Superior temporal gyrus (tissue), 1 donor: Measurements from ENCODE around the gene MAP2K5.

Experiments
- DNase-seq: peaks from one replicate; pipeline ENCODE4 v3.0.0-alpha.2; 2016; ENCODE audit errors: extremely low spot score

The MAP2K5 gene

DNA sequence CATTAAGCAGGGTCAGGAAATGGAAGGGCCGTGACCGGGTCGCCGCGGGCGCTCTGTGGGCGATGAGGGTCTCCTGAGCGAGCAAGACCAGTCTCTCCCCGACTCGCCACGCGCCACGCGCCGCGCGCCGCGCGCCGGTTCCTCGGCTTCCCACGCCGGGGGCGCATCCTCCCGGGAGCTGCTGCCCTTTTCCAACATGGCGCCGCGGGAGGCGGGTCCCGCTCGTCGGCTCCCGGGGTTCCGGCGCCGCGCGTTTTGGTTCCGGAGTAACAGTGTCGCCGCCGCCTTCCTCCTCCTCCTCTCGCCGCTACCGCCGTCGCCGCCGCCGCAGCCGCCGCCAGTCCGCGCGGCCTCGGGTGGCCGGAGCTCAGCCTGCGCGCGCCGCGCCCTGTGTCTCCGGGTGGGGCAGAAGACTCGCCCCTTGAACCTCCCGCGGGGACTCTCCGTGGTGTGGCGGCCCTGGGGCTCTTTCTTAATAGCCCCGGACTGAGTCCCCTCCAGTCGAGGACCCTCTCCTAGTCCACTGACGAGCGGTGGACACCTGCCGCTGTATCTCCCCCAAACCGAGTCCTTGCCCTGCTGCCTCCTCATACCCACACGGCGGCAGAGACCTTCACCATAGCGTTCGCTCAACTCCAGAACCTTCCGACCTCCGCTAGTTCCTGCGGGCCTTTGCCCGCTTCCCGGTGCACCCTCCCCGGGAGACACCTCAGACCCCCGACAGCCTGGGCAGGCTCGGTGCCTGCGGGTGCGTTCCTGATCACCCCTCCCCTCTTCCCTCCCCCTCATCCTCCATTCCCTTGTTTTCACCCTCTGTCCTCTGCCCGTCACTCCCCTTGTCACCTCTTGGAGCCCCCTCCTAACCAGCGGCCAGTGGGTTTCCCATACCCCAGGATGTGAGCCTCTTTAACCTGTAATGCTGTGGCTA lies at the start of gene MAP2K5:
Gene MAP2K5, plus strand, starts transcription at position 284 of the 928 bp plus-strand sequence. Its CDS starts 633 bp downstream, at position 917.
- peak; percentile 87 for DNase-seq

DNA sequence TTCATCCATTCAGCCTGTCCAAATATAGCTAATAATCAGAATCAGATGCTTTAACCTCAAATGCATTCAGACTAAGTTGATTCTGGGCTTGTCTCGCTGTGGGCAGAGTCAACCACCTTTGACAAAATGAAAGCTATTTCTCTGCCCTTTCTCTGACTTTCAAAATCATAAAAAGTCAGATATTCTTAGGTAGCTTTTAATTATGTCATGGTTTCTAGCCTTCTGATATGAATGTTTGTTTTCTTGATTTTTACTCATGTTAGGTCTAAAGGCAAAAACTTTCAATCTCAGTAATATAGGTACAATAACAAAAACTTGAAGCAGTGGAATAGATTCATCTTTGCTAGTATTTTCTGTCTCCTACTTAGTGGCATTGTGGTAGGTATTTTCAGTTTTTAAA lies 46.9 kb upstream of the MAP2K5 start:
- DNase-seq, result no peak

DNA sequence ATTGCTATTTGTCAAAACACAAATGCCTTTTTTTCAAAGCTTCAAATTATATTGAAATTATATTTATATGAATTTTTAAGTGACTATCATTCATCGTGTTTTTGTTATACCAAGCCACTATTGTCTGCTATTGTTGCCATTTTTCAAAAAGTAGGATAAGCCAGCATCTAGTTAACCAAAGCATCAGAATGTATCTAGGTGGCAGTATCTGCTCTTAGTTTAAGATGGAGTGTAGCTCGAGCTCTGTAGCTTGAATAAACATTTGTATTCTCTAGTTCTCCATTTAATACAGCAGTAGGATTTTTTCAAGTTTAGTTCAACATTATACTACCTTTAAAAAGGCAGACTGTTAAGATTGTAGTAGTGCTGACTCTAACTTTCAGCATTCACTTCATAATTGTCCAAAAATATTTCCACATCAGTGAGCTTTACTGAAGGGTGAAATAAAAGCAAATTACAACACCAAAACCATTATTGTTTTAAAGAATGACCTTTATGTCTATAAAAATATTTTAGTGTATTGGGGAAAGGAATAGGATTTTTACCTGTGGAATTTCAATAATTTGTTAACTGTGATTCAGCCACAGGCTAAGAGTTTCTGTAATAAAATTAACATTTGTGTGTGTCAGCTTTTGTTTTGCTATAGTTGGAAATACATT lies 41.2 kb upstream of the MAP2K5 start:
- peak; percentile 78 for DNase-seq

DNA sequence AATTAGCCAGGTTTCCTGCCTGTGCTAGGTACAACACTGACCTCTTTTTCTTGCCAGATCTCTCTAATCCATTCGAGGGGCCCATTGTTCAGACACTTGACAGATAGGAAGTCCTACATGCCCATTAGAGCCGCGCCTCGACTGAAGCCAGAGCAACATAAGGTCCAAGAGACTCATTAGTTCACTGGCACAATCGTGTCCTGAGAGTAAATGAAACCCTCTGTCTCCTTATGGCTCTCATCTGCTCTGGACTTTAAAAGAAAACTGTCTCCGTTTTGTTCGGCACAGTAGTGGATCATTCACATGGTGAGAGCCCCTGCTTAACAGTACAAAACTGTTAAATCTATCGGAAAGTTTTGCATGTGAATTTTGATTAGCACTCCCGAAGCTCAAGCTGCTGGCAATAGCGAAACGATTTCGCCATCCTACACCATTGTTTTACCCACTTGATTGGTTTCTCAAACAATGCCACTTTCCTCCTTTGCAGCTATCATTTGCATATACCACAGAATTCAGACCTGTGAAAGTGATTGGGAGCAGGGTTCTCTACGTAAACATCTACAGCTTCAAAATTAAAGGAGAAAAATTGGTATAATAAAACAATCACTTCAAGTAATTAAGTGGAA lies 40.6 kb upstream of the MAP2K5 start:
- DNase-seq, result no peak

DNA sequence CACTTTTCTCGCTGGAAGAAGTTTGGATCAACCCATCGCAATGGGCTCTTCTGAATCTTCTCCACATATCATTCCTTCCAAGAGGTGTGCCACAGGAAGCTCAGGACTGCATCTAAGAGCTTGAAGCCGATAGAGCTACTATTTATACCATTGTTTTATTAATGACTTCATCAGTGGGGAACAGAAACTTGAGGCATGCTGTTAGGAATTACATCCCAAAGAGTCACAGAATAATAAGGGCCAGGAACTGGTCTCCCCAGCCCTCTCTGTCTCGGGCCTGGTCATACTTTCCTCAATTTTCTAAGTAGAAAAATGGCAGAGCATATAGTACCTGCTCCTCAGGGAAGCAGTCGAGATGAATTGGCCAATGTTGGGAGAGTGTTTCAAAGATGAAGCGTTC lies 38.4 kb upstream of the MAP2K5 start:
- no peak for DNase-seq

DNA sequence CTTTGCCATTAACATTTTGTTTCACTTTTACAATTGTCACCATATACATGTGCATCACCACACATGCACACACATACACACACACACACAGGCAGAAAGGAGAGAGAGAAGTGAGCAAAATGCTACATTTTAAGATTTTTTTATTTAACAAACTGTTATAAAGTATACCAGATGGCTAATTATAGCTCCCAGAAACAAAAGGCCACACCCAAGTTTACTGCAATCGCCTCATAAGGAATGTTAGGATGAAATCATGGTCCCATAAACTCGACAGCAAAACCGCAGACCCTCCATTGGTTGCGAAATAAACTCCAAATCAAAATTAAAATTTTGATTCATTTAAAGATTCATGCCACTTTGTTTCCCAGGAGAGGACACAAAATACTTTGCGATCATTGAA lies 37.7 kb upstream of the MAP2K5 start:
- no peak for DNase-seq

DNA sequence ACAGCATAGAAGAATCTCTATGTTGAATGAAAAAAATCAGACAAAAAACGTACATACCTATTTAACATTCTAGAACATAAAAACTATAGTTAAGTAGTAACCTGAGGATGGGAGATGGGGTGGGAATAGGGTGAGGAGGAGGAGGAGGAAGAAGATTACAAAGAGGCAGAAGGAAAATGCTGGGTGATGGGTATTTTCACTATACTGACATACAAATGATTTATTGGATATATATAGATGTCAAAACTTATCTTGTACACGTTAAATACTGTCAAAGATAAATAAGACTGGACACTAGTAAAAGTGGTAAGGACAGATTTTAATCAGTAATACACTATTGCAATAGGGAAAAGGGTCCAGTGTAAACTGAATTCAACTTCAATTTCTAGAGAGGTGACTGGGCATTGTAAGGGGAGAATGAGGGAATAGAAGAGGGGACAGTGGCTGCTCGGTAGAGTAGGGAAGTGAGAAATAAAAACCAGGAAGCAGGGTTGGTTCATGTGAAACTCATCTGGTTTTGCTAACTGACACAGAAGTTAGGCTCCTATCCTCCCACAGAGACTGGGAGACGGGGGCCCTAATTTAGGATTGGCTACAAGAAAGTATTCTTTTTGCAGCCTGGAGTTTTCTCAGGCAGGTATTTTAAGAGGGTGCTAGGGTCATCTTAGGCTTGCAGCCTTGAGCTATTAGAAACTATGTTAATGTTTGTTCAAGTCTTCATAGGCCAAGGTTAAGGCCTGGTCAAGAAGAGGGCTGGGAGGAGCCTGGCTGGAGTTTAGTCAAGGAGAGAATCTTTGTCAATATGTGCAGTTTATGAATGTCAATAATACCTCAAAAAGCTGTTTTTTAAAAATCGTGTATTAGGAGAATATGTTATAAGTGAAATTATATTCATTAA lies 36.6 kb upstream of the MAP2K5 start:
- no peak for DNase-seq

DNA sequence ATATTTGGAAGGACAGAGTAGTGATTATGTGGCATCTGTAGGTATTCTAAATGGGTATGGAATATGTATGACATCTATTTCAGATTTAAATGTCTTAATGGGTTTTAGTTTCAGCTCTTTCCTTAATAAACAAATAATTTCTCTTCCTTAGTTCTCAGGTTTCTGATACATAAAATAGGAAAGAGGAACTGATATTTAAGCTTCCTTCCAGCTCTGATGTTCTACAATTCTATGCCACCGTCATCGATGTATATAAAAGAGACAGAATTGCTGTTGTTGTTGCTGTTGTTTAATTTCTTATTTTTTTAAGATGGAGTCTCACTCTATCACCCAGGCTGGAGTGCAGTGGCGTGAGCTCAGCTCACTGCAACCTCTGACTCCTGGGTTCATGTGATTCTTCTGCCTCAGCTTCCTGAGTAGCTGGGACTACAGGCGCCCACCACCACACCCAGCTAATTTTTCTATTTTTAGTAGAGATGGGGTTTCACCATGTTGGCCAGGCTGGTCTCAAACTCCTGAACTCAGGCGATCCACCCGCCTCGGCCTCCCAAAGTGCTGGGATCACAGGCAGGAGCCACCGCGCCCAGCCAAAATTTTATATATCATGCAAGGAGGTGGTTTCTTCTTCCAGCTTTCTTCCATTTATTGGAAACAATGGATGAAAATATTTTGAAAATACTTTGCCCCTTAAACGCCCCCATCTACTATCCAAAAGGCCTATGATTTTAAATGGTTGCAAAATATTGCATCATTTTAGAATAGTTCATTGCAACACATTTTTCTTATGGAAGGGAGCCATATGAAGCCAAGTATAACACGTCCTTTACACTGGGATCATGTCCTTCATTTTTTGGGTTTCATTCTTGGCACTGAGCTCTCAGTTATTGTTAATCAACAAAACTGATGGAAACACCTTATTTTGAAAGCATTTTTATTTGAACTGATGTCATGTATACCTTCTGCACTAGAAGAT lies 35.4 kb upstream of the MAP2K5 start:
- DNase-seq, result no peak

DNA sequence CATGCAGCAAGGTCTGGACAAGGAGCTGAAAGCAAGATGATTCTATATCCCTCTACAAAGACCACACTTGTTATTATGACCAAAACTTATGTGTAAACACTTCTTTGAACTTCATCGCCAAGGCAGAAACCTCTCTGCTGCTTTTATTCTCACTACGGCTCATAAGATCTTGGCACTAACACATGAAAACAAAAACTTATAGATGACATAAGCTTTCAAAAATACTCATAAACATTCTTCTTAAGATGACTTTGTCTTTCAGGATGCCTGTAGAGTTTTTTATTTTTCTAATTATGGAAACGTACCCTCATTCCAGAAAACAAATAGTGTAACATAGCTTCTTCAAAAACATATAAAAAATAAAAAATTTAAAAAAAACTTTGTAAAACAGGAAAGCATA lies 34.1 kb upstream of the MAP2K5 start:
- no peak for DNase-seq

DNA sequence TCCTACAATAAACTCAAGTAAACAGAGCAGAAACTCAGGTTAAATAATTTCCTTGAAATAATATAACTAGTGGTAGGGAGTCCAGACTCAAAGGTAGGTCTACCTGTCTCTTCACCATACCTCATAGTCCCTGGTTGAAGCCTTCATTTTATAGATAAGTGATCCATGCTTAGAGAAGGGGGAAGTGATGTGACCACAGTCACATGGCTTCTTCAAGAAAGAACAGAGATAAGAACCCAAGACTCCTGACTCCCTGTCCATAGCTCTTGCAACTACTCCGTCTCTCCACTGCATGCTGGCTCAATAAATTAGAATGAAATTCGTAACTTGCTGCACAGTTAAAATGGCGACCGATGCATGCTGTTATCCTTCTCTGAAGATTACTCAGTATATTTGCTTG lies 32.6 kb upstream of the MAP2K5 start:
- no peak for DNase-seq

DNA sequence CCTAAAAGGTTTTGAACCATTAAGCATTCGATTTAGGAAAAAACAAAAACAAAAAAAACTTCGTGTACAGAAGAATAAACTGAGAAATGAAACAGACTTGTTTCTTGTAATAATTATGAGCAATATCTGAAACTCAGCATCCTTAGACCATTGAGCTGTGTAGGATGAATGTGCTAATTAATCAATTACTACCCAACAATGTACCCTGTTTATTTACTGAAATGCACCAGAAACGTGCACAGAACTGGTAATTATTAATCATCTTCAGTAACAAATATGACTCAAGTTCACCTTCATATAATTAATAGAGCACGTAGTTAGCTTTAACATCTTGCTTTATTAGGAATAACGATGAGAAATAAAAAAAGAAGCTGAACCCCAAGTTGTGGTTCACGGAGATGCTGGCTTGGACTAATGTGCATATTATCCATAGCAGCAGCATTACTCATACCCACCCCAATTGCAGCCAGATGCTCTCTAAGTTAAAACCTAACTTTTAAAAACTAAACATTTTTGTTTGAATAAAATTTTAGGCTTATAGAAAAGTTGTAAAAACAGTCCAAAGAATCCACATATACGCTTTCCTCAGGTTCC lies 31.8 kb upstream of the MAP2K5 start:
- no peak for DNase-seq

DNA sequence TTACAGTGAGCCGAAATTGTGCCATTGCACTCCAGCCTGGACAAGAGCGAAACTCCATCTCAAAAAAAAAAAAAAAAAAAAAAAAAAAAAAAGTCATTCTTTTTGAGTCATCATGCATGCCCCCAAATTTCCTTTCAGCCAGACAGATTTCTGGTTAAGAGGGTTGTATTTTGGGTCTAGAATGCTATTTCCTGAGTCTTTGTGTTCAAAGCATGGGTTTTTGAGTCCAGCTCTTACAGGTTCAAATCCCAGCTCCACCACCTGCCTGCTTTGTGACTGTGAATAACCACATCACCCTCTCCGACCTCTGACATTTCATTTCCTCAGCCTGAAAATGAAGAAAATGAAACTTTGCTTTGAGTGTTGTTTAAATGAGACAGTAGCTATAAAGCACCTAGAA lies 30.9 kb upstream of the MAP2K5 start:
- DNase-seq, result no peak

DNA sequence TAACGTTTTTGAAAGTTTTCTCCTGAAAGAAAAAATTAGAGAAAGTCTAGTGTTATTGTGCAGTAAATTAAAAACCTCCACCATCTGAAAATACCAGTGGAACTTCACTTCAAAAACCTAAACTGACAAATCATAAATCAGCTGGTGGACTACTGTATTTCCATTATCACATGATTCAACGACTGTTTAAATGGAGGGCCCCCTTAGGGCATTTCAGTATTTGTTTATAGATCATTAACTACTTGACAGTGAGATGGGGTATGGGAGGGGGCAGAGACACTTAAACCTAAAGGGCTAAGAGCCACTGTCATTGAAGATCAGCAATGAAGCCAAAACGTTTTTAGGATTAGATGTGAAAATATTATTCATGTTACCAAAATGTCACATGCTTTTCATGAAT lies 30.4 kb upstream of the MAP2K5 start:
- DNase-seq, result no peak

DNA sequence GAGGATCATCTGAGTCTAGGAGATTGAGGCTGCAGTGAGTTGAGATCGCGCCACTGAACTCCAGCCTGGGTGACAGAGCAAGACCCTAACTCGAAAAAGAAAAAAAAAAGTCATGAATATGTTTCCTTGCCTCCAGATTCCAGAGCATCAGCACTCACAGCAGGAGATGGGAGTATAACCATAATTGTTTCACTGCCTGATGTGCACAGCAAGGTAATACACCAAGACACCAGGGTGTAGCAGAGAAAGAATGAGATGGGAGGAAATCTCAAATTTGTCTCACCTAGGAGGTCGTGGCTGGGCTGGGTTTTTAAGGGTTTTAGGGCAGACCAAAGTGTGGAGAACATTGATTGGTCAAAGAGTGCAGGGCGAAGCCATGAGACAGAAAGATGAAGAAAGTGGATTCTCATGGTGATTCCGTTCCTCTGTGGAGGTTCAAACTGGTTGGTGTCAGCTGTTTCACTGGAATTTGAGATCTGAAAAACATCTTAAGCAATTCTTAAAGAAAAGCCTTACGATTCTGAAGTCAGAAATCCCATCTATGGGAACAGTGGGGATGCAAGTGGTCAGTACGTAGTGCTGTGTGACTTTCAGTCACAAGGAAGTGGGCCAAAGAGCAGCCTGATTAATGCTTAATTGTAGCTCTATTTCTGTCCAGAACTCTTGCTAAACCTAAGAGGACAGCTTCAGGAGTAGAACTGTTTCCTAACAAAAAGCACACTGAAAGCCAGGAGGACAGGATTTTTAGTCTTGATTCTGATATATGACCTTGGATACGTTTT lies 29.4 kb upstream of the MAP2K5 start:
- DNase-seq, result no peak

DNA sequence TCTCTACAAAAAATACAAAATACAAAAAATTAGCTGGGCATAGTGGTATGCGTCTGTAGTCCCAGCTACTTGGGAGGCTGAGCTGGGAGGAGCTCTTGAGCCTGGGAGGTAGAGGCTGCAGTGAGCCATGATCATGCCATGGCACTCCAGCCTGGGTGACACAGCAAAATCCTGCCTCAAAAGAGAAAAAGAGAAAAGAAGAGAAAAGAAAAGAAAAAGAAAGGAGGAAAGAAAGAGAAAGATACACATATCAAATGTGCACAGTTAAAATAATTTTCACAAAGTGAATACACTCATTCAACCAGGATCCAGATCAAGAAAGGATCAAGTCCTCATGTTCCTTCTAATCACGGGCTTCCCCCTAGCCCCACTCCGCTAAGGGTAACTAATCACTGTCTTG lies 27.4 kb upstream of the MAP2K5 start:
- no peak for DNase-seq

DNA sequence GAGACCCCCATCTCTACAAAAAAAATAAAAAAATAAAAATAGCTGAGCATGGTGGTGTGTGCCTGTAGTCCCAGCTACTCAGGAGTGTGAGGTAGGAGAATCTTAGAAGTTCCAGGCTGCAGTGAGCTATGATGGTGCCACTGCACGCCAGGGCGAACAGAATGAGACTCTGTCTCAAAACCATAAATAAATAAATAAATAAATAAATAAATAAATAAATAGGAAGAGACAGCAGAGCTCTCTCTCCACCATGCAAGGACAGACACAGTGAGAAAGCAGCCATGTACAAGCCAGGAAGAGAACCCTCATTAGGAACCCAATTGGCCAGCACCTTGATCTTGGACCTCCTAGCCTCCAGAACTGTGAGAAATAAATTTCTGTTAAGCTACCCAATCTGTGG lies 26.9 kb upstream of the MAP2K5 start:
- no peak for DNase-seq

DNA sequence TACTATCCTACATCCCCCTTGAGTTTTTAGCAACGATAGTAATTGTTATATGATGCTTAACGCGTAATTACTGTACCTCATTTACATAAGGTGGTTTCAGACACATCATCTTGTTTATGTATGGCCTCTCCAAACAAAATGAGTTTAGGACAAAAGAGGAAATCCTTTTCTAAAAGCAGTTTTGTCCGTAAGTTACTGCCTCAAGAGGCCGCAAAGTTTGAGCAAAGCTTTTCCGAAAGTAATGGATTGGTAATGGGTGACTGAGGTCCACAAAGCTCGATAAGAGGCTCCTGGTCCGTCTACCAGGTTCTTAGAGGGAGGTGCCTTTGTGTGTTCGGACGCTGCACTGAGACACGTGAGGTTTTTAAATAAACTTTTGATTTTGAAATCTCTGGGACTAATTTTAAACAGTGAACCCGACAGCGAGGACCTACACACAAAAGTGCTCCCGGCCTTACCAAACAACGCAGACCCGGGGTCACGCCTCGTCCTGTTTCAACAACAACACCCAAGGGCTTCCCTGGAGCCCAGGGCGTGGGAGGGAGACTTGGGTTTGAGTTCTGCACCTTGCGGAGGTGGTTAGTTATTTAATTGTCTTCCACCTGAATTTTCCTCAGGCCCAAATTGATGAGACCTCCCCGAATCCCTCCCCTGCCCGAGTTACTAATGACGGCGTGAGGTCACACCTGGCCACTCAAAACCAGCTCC lies 22.0 kb upstream of the MAP2K5 start:
- DNase-seq, result peak; percentile 40

DNA sequence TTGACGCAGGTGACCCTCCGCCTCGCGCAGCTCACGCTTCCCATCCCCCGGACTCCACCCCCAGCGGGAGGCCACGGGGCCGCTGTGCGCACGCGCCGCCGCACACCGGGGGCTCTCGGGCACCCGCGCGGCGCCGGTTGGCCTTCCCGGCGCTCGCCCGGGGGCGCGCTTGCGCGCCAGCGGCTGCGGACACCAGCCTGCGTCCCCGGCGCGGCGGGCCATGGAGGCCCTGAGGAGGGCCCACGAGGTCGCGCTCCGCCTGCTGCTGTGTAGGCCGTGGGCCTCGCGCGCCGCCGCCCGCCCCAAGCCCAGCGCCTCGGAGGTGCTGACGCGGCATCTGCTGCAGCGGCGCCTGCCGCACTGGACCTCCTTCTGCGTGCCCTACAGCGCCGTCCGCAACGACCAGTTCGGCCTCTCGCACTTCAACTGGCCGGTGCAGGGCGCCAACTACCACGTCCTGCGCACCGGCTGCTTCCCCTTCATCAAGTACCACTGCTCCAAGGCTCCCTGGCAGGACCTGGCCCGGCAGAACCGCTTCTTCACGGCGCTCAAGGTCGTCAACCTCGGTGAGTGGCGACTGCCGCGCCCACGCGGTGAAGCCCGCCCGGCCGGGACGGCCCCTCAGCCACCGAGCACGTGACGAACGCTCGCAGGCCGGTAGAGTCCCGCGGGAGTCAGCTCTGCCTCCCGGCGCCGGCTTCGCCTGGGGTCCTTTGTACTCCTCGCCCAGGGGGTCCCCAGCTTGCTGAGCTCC lies 21.3 kb upstream of the MAP2K5 start, which contains the start of gene C15orf61:
Gene C15orf61, plus strand, starts transcription at position 103 of the 754 bp plus-strand sequence. Its CDS starts 118 bp downstream, at position 221.
- DNase-seq, result peak; percentile 82
